Measurements from ENCODE around the gene TOP1.
"Not testable (repeated sequence)": the region's sequence is repeated elsewhere in the genome, so short reads cannot be mapped to it uniquely, and the experiment has no call there.

The TOP1 gene

GRCh38 chr20:41132388-41132775 is 103.8 kb downstream of the TOP1 start:
- not testable (repeated sequence) for DNase-seq (ENCODE audit: low read depth)

GRCh38 chr20:41133709-41134361 is 105.2 kb downstream of the TOP1 start:
- DNase-seq (ENCODE audit: low read depth) = peak; percentile 54

GRCh38 chr20:41134362-41135186 is 106.0 kb downstream of the TOP1 start:
- DNase-seq (ENCODE audit: low read depth) = no peak

GRCh38 chr20:41135187-41135887 is 106.7 kb downstream of the TOP1 start:
- DNase-seq (ENCODE audit: low read depth) = peak; percentile 32

GRCh38 chr20:41135888-41136679 is 107.5 kb downstream of the TOP1 start:
- no peak for DNase-seq (ENCODE audit: low read depth)

- DNase-seq (ENCODE audit: low read depth) = peak; percentile 76
Observed at GRCh38 chr20:41136680-41137613, 108.3 kb downstream of the TOP1 start, which contains the start of gene PLCG1. Gene PLCG1 (plus strand): TSS chr20:41137543. CDS start chr20:41137642, 99 bp downstream.

GRCh38 chr20:41137614-41138474 is 109.2 kb downstream of the TOP1 start:
- peak; percentile 62 for DNase-seq (ENCODE audit: low read depth)

- peak; percentile 24 for DNase-seq (ENCODE audit: low read depth)
Observed at GRCh38 chr20:41138475-41139226, 110.0 kb downstream of the TOP1 start.

GRCh38 chr20:41139227-41140093 is 110.8 kb downstream of the TOP1 start:
- no peak for DNase-seq (ENCODE audit: low read depth)

GRCh38 chr20:41140226-41141133 is 111.9 kb downstream of the TOP1 start:
- no peak for DNase-seq (ENCODE audit: low read depth)

GRCh38 chr20:41141153-41141815 is 112.7 kb downstream of the TOP1 start:
- DNase-seq (ENCODE audit: low read depth) = no peak

- DNase-seq (ENCODE audit: low read depth) = no peak
Observed at GRCh38 chr20:41142245-41142644, 113.6 kb downstream of the TOP1 start.

GRCh38 chr20:41142919-41143318 is 114.3 kb downstream of the TOP1 start:
- peak; percentile 46 for DNase-seq (ENCODE audit: low read depth)

- no peak for DNase-seq (ENCODE audit: low read depth)
Observed at GRCh38 chr20:41143354-41143753, 114.7 kb downstream of the TOP1 start.

GRCh38 chr20:41145317-41145716 is 116.7 kb downstream of the TOP1 start:
- no peak for DNase-seq (ENCODE audit: low read depth)

- DNase-seq (ENCODE audit: low read depth) = no peak
Observed at GRCh38 chr20:41145821-41146620, 117.4 kb downstream of the TOP1 start.
